COLO829 (cell line): ENCODE measurements around the gene DPEP1.
"Not testable (repeated sequence)": the region's sequence is repeated elsewhere in the genome, so short reads cannot be mapped to it uniquely, and the experiment has no call there.

Experiments
- DNase-seq: peaks from one replicate; pipeline ENCODE4 v3.0.0; 2012; ENCODE audit warnings: low spot score

DPEP1 gene

DNA sequence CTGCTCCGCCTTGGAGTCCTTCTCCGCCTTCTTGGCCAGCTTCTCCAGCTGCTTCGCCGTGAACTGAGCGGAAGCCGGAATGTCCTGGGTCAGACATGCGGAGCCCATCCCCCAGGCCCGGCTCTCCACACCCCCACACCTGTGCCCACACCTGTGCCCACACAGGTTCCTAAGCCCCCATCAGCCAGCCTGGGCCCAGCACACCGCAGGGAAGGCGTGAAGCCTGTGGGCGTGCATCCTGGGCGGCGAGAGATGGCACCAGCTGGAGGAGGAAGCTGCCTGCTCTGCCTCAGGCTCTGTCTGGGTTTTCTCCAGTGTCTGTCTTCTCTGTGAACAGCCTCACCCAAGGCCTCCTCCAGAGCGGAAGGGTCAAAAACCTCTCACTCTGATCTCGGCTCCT is 38.1 kb downstream of the DPEP1 start:
- no peak for DNase-seq

DNA sequence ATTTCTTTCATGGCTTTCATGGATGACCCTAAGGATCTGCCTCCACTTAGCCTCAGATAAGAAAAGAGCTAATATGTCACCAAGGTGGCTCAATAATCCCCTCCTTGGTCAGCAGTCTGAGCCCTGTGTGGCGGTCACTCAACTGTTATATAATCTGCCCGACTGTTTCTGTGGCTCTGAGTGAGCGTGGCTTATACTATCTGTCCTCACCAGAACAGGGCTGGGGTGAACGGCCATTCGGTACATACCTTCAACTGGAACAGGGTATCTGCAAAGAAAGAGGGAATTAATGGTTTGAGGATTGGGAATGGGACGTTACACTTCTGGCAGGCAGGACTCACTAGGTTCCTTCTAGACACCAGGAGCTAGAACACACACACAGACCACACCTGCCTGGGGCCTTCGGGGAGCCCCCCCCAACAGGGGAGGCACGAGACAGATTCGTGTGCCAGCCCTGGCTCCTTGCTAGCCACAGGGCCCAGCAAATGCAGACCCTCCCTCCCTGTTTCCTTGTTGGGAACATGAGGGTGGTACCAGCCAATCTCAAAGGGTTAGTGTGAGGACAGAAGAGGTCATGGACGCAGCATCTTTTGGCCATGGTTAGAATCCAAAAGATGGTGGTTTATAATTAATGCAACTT is 40.3 kb downstream of the DPEP1 start:
- no peak for DNase-seq

DNA sequence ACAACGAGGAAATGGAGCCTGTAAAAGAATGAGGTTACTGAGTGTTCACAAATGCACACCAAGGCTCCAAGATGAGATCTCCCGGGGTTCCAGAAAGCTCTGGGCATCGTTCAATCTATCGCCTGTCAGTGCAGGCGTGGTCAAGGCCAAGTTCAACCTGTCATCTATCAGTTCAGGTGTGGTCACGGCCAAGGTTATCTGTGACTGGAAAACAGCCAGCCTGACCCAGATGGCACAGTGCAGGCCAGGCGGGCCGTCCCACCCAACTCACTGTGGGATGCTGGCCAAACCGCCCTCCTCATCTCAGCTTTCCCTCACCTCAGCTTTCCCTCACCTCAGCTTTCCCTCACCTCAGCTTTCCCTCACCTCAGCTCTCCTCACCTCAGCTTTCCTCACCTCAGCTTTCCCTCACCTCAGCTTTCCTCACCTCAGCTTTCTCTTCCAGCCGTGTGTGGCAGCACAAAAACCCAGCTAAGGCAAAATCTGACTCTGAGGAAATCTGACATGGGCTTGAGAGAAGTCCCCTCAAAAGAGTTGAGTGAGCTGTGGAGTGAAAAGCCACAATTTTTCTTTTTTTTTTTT is 41.7 kb downstream of the DPEP1 start:
- no peak for DNase-seq

DNA sequence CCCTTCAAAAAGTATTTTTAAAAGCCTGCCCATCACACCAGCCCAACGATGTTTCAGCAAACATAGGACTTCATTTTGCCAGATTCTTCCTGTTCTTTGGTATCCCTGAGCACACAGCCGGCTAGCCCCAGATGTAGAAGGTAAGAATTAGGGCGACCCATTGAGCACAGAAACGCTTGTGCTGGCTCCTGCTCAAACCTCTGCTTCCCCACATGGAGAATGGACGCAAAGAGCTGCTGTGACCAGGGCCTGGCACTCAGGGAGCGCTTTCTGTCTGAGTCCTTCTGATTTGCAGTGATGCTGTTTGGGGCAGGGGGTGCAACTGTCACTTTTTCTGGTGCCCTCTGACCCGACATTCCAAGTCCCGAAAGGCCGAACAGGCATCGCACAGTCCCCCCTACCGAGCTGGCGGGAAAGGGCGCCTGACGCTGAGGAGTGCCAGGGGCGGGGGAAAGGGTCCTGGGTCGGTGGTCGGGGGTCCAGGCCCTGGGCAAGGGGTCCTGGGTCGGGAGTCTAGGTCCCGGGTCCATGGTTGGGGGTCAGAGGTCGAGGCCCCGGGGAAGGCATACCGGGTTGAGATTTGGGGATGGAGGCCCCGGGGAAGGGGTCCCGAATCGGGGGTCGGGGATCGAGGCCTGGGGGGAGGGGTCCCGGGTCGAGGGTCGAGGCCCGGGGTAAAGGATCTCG is 43.1 kb downstream of the DPEP1 start:
- DNase-seq = no peak

DNA sequence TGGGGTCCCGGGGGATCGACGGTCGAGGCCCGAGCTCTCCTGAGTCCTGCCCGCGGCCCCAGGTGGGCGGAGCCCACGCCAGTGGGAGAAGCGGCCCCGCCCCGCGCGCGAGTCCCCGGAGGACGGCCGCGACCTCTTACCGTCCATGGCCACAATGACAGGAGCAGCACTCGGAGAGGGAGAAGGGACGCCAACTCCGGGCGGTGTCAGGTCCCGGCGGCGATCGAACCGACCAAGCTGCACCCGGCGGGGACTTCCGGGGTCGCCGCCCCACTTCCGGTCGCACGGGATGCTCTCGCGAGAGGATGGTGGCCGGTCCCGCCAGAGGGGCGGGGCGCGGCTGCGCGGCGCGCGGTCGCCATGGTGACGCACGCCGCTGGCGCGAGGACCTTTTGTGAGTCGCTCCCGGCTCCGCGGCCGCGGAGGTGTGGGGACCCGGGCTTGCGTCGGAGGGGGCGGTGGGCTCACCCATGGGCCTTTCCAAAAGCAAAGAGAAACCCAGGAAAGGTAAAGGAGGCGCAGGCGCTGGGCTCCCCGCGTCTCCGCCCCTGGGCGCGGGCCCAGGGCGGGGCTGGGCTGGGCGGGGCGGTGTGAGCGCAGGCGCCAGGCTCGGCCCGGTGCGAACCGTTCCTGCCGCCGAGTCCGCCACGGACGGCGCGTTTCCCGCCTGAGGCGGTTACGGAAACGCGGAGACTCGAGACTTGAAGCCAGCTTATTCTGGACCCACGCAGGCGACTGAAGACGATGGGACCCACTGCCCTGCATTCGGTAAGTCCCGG is 44.2 kb downstream of the DPEP1 start, which contains the start of the genes CHMP1A and SPATA33:
CHMP1A (minus strand) TSS at position 267 of the 779 bp plus-strand sequence; CDS start at position 147, 120 bp downstream.
SPATA33 (plus strand) TSS at position 395 of the 779 bp plus-strand sequence; CDS start at position 471, 76 bp downstream.
- DNase-seq = peak; percentile 84

DNA sequence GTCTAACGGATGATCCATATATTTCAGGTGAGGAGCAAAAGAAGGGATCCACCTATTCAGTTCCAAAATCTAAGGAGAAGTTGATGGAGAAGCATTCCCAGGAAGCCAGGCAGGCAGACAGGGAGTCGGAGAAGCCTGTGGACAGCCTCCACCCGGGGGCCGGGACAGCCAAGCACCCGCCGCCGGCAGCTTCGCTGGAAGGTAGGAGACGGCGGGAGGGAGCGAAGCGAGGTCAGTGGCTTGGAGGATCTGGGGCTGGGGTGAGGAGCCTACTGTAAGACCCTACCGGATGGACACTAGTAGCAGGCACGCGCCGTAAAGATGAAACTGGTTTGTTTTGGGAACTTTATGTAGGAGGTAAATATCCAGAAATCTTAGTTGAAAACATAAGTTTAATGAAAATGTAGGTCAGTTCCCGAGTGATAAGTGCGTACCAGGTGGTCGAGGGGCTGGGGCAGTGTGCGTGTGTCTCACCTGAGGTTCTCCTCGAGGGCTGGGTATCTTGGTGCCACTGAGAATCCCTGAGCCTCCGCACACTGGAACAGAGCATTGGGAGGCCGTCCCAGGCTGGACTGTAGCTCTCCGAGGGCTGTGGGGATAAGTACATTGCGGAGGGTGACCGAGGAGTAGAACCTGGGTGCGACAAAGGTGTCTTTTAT is 44.9 kb downstream of the DPEP1 start:
- peak; percentile 1 for DNase-seq

DNA sequence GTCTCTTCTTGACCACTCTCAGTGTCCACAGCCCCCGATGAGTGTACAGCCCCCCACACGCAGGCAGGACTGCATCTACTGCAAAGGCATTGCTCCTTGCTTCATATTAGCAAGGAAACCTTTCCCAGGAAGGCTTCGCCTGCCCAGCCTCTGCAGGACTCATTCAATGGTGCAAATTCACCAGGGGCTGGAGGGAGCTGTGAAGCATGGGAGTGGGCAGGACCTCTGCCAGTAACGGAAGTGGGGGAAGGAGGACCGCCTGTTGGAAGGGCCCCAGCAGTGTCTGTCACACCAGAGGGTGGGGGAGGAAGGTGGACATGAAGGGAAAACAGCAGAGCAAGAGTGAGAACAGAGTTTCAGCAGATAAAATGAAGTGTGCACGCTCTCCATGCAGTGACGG is 46.7 kb downstream of the DPEP1 start:
- DNase-seq = no peak

DNA sequence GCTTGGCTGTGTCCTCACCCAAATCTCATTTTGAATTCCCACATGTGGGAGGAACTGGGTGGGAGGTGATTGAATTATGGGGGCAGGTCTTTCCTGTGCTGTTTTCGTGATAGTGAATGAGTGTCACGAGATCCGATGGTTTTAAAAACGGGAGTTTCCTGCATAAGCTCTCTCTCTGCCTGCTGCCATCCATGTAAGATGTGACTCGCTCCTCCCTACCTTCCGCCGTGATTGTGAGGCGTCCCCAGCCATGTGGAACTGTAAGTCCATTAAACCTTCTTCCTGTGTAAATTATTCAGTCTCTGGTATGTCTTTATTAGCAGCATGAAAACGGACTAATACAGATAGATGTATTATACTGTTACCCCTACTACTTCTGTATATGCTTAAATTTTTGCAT is 47.8 kb downstream of the DPEP1 start:
- DNase-seq = no peak

DNA sequence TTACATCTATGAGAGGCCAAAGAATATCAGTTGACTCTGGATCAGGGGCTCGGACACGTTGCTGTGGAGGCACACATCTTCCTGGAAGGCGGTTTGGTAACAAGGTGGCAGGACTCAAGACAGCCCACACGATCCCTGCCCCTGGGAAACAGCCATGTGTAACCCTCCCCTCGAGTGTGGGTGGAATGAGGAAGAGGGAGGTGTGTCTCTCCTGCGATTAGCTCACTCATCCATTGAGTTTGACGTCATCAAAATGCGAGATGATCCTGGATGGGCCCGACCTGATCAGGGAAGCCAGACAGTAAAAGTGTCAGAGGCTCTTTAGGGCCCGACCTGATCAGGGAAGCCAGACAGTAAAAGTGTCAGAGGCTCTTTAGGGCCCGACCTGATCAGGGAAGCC is 50.8 kb downstream of the DPEP1 start:
- not testable (repeated sequence) for DNase-seq

DNA sequence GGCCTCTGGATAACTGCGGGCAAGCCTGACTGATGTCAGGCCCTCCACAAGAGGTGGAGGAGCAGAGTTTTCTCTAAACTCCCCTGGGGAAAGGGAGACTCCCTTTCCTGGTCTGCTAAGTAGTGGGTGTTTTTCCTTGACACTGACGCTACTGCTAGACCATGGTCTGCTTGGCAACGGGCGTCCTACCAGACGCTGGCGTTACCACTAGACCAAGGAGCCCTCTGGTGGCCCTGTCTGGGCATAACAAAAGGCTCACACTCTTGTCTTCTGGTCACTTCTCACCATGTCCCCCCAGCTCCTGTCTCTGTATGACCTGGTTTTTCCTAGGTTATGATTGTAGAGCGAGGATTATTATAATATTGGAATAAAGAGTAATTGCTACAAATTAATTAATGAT is 53.6 kb downstream of the DPEP1 start:
- not testable (repeated sequence) for DNase-seq

DNA sequence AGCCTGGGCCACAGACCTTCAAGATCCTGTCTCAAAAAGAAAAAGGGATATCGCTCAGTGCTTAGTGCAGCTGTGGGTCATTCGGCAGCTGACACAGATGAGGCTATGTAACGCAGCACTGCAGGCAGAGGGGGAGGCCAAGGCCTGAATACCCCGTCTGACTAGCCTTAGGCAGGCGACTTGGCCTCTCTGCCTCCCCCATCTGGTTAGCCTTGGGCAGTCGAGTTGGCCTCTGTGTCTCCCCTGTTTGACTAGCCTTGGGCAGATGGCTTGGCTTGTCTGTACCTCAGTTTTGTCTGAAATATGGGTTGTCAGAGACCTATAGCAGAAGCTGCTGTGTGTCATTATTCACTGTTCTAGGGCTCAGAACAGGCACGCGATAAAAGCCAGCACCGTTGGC is 54.2 kb downstream of the DPEP1 start:
- no peak for DNase-seq

DNA sequence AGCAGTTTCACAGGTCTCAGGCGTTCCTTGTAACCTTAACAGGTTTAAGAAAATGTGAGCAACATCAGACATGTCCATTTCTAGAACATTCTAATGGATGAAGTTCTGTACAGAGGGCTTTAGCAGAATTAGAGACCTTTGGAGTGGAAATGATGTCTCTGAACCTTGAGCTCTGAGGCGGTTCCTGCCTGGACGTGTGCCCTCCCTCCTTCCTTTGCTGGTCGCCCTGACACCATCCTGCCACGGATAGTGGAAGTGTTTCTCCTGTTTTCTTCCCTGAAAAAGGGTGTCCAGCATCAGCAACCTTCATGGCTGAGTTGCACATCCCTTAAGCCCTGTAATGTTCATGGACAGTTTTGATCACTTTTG is 55.3 kb downstream of the DPEP1 start:
- no peak for DNase-seq

DNA sequence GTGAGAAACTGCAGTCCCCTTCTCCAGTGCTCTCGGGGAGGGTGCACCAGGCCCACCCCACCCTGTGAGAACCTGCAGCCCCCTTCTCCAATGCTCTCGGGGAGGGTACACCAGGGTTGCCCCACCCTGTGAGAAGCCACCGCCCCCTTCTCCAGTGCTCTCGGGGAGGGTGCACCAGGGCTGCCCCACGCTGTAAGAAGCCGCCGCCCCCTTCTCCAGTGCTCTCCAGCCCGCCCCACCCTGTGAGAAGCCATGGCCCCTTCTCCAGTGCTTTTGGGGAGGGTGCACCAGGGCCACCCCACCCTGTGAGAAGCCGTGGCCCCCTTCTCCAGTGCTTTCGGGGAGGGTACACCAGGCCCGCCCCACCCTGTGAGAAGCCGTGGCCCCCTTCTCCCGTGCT is 56.3 kb downstream of the DPEP1 start:
- no peak for DNase-seq

DNA sequence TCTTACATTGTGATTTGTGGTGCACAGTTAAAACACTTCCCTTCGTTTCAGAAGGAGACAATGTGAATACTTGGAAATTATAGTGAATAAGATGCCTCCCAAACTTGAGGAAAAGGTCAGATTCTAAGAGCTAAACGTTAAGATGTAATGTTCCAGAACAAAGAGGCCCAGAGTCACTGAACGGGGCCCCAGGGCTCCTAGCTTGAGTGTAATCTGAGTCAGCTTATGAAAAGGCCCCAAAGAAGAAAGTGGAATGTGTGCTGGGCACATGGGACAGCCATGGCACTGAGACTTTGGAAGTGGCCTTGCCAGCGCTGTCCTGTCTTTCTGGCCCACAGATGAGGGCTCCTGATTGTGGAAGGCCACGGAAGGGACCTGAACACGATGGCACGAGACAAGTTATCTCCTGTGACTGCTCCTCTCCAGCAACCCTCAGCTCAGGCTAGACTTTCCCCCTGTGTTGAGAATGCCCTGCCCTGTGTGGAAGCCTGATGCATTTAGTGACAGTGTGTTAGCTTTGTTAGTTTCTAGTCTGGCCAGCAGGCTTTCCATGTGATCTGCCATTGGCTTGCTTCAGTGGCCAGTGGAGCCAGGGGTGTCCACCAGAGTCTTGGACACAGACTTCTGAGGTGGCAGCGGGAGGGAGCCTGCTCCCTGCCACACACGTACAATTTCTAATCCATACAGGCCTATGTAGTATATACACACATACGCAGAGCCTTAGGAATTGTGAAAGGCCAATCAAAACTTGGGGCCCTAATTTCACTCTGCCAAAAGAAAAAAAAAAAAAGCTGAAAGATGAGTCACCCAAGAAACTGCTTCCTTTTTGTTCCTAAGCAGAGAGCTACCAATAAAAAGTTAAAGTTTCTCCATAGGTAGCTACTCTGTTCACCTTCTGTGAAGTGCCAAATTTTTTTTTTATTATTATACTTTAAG is 57.3 kb downstream of the DPEP1 start:
- no peak for DNase-seq

DNA sequence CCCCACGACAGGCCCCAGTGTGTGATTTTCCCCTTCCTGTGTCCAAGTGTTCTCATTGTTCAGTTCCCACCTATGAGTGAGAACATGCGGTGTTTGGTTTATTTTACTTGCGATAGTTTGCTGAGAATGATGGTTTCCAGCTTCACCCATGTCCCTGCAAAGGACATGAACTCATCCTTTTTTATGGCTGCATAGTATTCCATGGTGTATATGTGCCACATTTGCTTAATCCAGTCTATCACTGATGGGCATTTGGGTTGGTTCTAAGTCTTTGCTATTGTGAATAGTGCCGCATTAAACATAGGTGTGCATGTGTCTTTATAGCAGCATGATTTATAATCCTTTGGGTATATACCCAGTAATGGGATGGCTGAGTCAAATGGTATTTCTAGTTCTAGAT is 58.1 kb downstream of the DPEP1 start:
- DNase-seq = not testable (repeated sequence)

DNA sequence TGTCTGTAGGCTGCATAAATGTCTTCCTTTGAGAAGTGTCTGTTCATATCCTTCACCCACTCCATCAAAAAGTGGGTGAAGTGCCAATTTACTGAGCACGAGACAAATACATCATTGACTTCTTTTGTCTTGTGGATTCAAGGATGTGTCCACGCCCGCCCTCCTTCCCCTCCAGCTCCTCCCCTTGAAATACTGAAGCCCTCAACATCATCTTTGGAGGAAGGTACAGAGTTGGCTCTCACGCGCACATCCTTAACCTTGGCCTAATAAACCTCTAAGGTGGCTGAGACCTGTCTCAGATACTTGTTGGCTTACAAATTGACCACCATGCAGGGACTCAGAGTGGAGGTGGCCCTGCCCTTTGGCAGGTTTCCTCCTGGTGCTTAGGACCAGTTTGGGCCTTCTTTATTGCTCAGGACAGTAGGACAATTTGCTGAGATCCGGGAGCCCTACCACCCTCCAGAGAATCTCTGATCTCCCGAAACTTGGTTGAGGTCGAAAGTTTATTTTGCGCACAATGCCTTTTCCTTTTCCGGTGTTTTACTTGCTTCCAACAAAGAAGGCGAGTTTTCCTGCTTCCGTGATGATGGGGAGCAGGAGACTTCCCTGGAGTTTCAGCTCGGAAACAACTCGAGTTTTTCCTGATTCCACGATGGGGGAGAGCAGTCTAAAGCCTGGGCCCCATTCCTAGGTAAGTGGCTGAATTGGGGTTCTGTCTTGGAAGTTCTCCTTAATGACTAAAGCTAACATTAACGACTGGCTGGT is 58.9 kb downstream of the DPEP1 start:
- DNase-seq = no peak

DNA sequence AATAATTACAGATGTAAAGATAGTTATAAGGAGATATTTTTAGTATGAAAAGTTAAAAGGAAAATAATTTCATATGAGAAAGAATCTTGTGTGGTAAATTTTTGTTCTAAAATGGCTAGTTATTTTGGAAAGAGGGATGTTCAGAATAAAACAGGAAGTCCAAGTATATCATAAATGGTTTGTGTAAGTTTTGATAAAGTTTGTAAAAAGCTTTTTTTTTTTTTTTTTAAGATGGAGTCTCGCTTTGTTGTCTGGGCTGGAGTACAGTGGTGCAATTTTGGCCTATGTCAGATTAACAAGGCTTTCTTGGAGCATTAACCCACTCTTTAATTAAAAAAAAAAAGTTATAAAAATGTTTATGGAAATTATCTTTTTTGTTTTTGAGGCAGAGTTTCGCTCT is 64.8 kb downstream of the DPEP1 start:
- DNase-seq = no peak

DNA sequence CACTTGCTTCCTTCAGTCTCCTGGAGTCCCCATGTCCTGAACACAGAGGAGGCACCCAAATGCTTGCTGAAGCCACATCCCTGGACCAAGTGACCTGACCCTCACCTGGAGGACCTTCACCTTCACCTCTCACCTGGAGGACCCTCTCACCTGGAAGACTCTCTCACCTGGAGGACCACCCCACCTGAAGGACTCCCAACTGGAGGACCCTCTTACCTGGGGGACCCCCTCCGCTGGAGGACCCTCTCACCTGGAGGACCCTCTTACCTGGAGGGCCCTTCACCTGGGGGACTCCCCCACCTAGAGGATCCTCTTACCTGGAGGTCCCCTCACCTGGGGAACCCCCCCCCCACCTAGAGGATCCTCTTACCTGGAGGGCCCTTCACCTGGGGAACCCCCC is 72.5 kb downstream of the DPEP1 start:
- no peak for DNase-seq

DNA sequence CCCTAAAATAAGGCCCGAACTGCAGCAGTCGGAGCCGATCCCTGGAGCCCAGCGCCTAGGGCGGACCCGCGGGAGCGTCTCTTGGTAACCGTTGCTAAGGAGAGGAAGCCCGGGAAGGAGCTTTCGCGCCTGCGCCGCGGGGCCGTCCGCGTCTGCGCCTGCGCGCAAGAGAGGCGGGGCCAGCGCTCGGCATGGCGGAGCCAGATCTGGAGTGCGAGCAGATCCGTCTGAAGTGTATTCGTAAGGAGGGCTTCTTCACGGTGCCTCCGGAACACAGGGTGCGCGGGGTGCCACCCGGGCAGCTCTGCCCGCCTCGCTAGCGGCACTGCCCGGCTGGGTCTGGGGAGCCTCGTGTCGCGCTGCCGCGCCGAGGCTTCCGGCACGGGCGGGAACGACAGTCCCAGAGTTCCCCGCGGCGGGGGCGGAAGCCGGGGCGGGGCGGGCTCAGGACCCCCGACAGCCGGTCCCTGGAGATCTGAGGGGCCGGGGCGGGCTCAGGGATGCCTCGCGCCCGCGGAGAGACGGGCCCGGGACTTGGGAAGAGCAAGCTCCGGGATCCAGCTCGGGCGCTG is 73.2 kb downstream of the DPEP1 start, which contains the start of gene CDK10:
CDK10 (plus strand) TSS at position 170 of the 572 bp plus-strand sequence; CDS start at position 192, 22 bp downstream.
- DNase-seq = peak; percentile 89
